ENCODE results near the gene SHROOM3.

The SHROOM3 gene

GRCh38 chr4:76624931-76625715 lies 190.1 kb downstream of the SHROOM3 start:
- Histone ChIP-seq H2AK5ac (ENCODE audit: low read length, severe bottlenecking) (peak overlapping the region; percentile 76), H2BK12ac (ENCODE audit: low read length in 2 of 2) (no peak overlapping the region), H3K36me3 (ENCODE audit: control insufficient read depth in 1 of 2, insufficient read depth in 2 of 2, low read depth in 1 of 2, low read length in 2 of 2) (no peaks in the 10 kb centered on the region), H3K4me1 (ENCODE audit: control insufficient read depth, insufficient read depth, low read depth, low read length) (peaks cover 4% of the 10 kb centered on the region), H3K27me3 (ENCODE audit: control insufficient read depth in 1 of 2, insufficient read depth in 1 of 2, low read length in 2 of 2) (no peaks in the 10 kb centered on the region), H3K14ac (ENCODE audit: low read length in 2 of 2) (no peak overlapping the region), H2BK15ac (ENCODE audit: low read depth, poor library complexity, severe bottlenecking) (no peak overlapping the region), H4K8ac (ENCODE audit: low read length) (no peak overlapping the region), H2AFZ (ENCODE audit: low read depth, low read length) (no peak overlapping the region), H3K4ac (ENCODE audit: low read depth in 1 of 2, low read length in 2 of 2) (no peak overlapping the region), H3K27ac (ENCODE audit: low read length, poor library complexity, severe bottlenecking) (peak overlapping the region; percentile 19), H3K9me3 (ENCODE audit: control insufficient read depth, low read length) (no peaks in the 10 kb centered on the region), H3K18ac (ENCODE audit: low read depth in 1 of 2, low read length in 2 of 2) (peak overlapping the region in 1 of 2 experiments; percentile 7), H3K4me2 (ENCODE audit: low read length, poor library complexity, severe bottlenecking) (no peak overlapping the region), H3K23ac (ENCODE audit: low read length in 2 of 2) (no peak overlapping the region), H3K4me3 (ENCODE audit: insufficient read depth in 1 of 2, low read depth in 1 of 2, low read length in 2 of 2) (no peak overlapping the region), H3K79me1 (replicated peaks; ENCODE audit: low read length, poor library complexity, severe bottlenecking) (peaks cover 3% of the 10 kb centered on the region), H2BK5ac (ENCODE audit: low read depth, low read length, poor library complexity, severe bottlenecking) (no peak overlapping the region), H2BK120ac (ENCODE audit: low read depth, low read length) (no peak overlapping the region), H4K91ac (ENCODE audit: low read length) (no peak overlapping the region), H3K9ac (ENCODE audit: low read length) (peak overlapping the region; percentile 92)
- no peak for DNase-seq
- WGBS = 95% methylated on average over 3 of the region's 3 CpGs

DNA sequence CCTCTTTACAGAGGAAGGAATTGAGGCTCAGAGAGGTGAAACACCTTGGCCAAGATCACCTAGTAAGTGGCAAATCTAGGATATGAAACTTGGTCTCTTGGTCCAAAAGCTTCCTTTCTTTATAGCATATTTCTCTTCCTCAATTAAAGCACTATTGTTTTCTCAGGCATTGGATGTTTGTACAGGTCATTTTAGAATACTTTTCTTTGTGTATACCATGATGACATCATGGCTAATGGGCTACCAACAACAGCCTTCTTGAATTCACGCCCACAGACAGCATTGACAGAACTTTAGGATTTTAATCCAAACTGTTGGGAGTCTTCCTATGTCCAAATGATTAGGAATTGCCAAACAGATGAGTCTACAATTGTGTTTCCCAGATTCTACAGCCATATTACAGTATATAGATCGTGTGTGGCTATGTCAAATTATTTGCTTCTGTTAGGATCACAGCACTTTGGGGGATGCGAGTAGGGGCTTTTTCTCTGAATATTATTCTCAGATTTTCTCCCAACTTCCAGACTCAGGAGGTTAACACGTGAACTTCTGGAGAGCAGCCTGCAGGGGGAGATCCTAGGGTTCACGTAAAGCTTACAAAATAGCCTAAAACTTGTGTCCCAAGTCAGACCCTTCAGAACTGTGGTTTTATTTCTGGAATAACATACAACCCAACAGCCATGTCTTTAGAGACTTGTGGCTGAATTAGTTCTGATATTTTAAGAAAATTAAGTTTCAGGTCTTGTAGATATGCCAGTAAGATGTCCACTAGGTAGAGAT lies 191.8 kb downstream of the SHROOM3 start:
- Histone ChIP-seq H4K91ac (ENCODE audit: low read length) (no peak overlapping the region), H3K27ac (ENCODE audit: low read length, poor library complexity, severe bottlenecking) (no peak overlapping the region), H3K4me2 (ENCODE audit: low read length, poor library complexity, severe bottlenecking) (no peak overlapping the region), H3K4ac (ENCODE audit: low read depth in 1 of 2, low read length in 2 of 2) (no peak overlapping the region), H3K14ac (ENCODE audit: low read length in 2 of 2) (no peak overlapping the region), H2BK5ac (ENCODE audit: low read depth, low read length, poor library complexity, severe bottlenecking) (no peak overlapping the region), H3K79me1 (replicated peaks; ENCODE audit: low read length, poor library complexity, severe bottlenecking) (no peaks in the 10 kb centered on the region), H3K27me3 (ENCODE audit: control insufficient read depth in 1 of 2, insufficient read depth in 1 of 2, low read length in 2 of 2) (no peaks in the 10 kb centered on the region), H2AK5ac (ENCODE audit: low read length, severe bottlenecking) (no peak overlapping the region), H3K4me3 (ENCODE audit: insufficient read depth in 1 of 2, low read depth in 1 of 2, low read length in 2 of 2) (no peak overlapping the region), H3K23ac (ENCODE audit: low read length in 2 of 2) (no peak overlapping the region), H4K8ac (ENCODE audit: low read length) (no peak overlapping the region), H2BK120ac (ENCODE audit: low read depth, low read length) (no peak overlapping the region), H3K4me1 (ENCODE audit: control insufficient read depth, insufficient read depth, low read depth, low read length) (peaks cover 2% of the 10 kb centered on the region), H3K18ac (ENCODE audit: low read depth in 1 of 2, low read length in 2 of 2) (no peak overlapping the region), H3K9ac (ENCODE audit: low read length) (no peak overlapping the region), H2BK15ac (ENCODE audit: low read depth, poor library complexity, severe bottlenecking) (no peak overlapping the region), H3K9me3 (ENCODE audit: control insufficient read depth, low read length) (no peaks in the 10 kb centered on the region), H2BK12ac (ENCODE audit: low read length in 2 of 2) (no peak overlapping the region), H2AFZ (ENCODE audit: low read depth, low read length) (no peak overlapping the region), H3K36me3 (ENCODE audit: control insufficient read depth in 1 of 2, insufficient read depth in 2 of 2, low read depth in 1 of 2, low read length in 2 of 2) (no peaks in the 10 kb centered on the region)
- 91% methylated on average over 4 of the region's 5 CpGs for WGBS
- DNase-seq = no peak

GRCh38 chr4:76628251-76628650 lies 193.2 kb downstream of the SHROOM3 start:
- Histone ChIP-seq H4K8ac (ENCODE audit: low read length) (no peak overlapping the region), H3K27me3 (ENCODE audit: control insufficient read depth in 1 of 2, insufficient read depth in 1 of 2, low read length in 2 of 2) (no peaks in the 10 kb centered on the region), H3K27ac (ENCODE audit: low read length, poor library complexity, severe bottlenecking) (no peak overlapping the region), H3K4me1 (ENCODE audit: control insufficient read depth, insufficient read depth, low read depth, low read length) (peaks cover 2% of the 10 kb centered on the region), H3K9ac (ENCODE audit: low read length) (no peak overlapping the region), H3K23ac (ENCODE audit: low read length in 2 of 2) (no peak overlapping the region), H2AFZ (ENCODE audit: low read depth, low read length) (no peak overlapping the region), H3K4me3 (ENCODE audit: insufficient read depth in 1 of 2, low read depth in 1 of 2, low read length in 2 of 2) (no peak overlapping the region), H2BK15ac (ENCODE audit: low read depth, poor library complexity, severe bottlenecking) (no peak overlapping the region), H2BK120ac (ENCODE audit: low read depth, low read length) (no peak overlapping the region), H2AK5ac (ENCODE audit: low read length, severe bottlenecking) (no peak overlapping the region), H3K4me2 (ENCODE audit: low read length, poor library complexity, severe bottlenecking) (no peak overlapping the region), H2BK5ac (ENCODE audit: low read depth, low read length, poor library complexity, severe bottlenecking) (no peak overlapping the region), H3K79me1 (replicated peaks; ENCODE audit: low read length, poor library complexity, severe bottlenecking) (no peaks in the 10 kb centered on the region), H3K14ac (ENCODE audit: low read length in 2 of 2) (no peak overlapping the region), H2BK12ac (ENCODE audit: low read length in 2 of 2) (no peak overlapping the region), H3K9me3 (ENCODE audit: control insufficient read depth, low read length) (no peaks in the 10 kb centered on the region), H3K18ac (ENCODE audit: low read depth in 1 of 2, low read length in 2 of 2) (no peak overlapping the region), H4K91ac (ENCODE audit: low read length) (no peak overlapping the region), H3K4ac (ENCODE audit: low read depth in 1 of 2, low read length in 2 of 2) (no peak overlapping the region), H3K36me3 (ENCODE audit: control insufficient read depth in 1 of 2, insufficient read depth in 2 of 2, low read depth in 1 of 2, low read length in 2 of 2) (no peaks in the 10 kb centered on the region)
- DNase-seq = no peak
- 100% methylated on average over 1 of the region's 1 CpG for WGBS

DNA sequence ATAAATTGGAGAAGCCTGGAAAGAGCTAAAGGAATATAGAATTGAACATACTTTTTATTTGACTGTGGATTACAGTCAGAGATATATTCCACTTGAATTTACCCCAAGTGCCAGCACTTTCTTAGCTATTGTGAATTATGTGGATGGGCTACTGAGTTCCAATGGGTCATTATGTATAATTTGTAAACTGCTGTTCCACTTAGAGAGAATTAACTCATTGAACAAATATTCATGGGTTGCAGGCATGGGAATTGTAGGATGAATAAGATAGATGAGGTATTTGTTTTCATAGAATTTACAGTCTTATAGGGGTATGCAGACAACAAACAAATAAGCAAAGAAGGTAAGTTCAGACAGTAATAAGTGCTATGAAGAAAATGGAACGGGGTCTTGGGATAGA lies 195.7 kb downstream of the SHROOM3 start:
- H2AK5ac ChIP-seq (ENCODE audit: low read length, severe bottlenecking) = no peak overlapping the region
- H3K27me3 ChIP-seq (ENCODE audit: control insufficient read depth in 1 of 2, insufficient read depth in 1 of 2, low read length in 2 of 2) = no peaks in the 10 kb centered on the region
- H3K18ac ChIP-seq (ENCODE audit: low read depth in 1 of 2, low read length in 2 of 2) = no peak overlapping the region
- no peak overlapping the region for H3K4me3 ChIP-seq (ENCODE audit: insufficient read depth in 1 of 2, low read depth in 1 of 2, low read length in 2 of 2)
- no peak overlapping the region for H2BK15ac ChIP-seq (ENCODE audit: low read depth, poor library complexity, severe bottlenecking)
- H3K9me3 ChIP-seq (ENCODE audit: control insufficient read depth, low read length) = no peaks in the 10 kb centered on the region
- no peak overlapping the region for H2BK120ac ChIP-seq (ENCODE audit: low read depth, low read length)
- H3K4me2 ChIP-seq (ENCODE audit: low read length, poor library complexity, severe bottlenecking) = no peak overlapping the region
- no peak overlapping the region for H3K14ac ChIP-seq (ENCODE audit: low read length in 2 of 2)
- no peak overlapping the region for H4K91ac ChIP-seq (ENCODE audit: low read length)
- no peaks in the 10 kb centered on the region for H3K79me1 ChIP-seq (replicated peaks; ENCODE audit: low read length, poor library complexity, severe bottlenecking)
- H3K9ac ChIP-seq (ENCODE audit: low read length) = no peak overlapping the region
- no peaks in the 10 kb centered on the region for H3K36me3 ChIP-seq (ENCODE audit: control insufficient read depth in 1 of 2, insufficient read depth in 2 of 2, low read depth in 1 of 2, low read length in 2 of 2)
- no peak overlapping the region for H3K4ac ChIP-seq (ENCODE audit: low read depth in 1 of 2, low read length in 2 of 2)
- H3K4me1 ChIP-seq (ENCODE audit: control insufficient read depth, insufficient read depth, low read depth, low read length) = no peaks in the 10 kb centered on the region
- 88% methylated on average over 1 of the region's 1 CpG for WGBS
- H2AFZ ChIP-seq (ENCODE audit: low read depth, low read length) = no peak overlapping the region
- no peak overlapping the region for H4K8ac ChIP-seq (ENCODE audit: low read length)
- DNase-seq = peak; percentile 43
- no peak overlapping the region for H3K27ac ChIP-seq (ENCODE audit: low read length, poor library complexity, severe bottlenecking)
- no peak overlapping the region for H3K23ac ChIP-seq (ENCODE audit: low read length in 2 of 2)
- H2BK5ac ChIP-seq (ENCODE audit: low read depth, low read length, poor library complexity, severe bottlenecking) = no peak overlapping the region
- no peak overlapping the region for H2BK12ac ChIP-seq (ENCODE audit: low read length in 2 of 2)
